OCI-LY1 (cell line): ENCODE measurements around the gene KLF17.

Source experiments
- H2AFZ ChIP-seq: fragments of 200-600 bp; sonication (generic), shearing (Covaris generic); 2 replicates; pipeline ENCODE4 v1.6.0; 2014; ENCODE audit warnings: antibody characterized with exemption, mild to moderate bottlenecking, low read length
- H3F3A ChIP-seq: fragments of 200-600 bp; sonication (generic), shearing (Covaris generic); 2 replicates; pipeline ENCODE4 v1.6.0; 2014; ENCODE audit warnings: mild to moderate bottlenecking, antibody characterized with exemption, low read length, moderate library complexity; ENCODE audit not compliant: insufficient read depth
- H3K27ac ChIP-seq: fragments of 200-600 bp; sonication (generic); 2 replicates; pipeline ENCODE4 v1.5.1; 2014; ENCODE audit warnings: low read length, mixed run types, mild to moderate bottlenecking, low read depth; ENCODE audit not compliant: poor library complexity, severe bottlenecking
- H3K27me3 ChIP-seq: fragments of 200-600 bp; sonication (generic); 2 replicates; pipeline ENCODE4 v1.6.0; 2014; ENCODE audit warnings: antibody characterized with exemption, mild to moderate bottlenecking, low read length, moderate library complexity; ENCODE audit not compliant: insufficient read depth
- H3K36me3 ChIP-seq: fragments of 200-600 bp; sonication (generic); 2 replicates; pipeline ENCODE4 v1.6.1; 2014; ENCODE audit warnings: mild to moderate bottlenecking, antibody characterized with exemption, low read length, moderate library complexity, mixed read lengths; ENCODE audit not compliant: insufficient read depth
- H3K4me1 ChIP-seq: fragments of 200-600 bp; sonication (generic); 2 replicates; pipeline ENCODE4 v1.5.1; 2014; ENCODE audit warnings: mild to moderate bottlenecking, low read length, moderate library complexity; ENCODE audit not compliant: insufficient read depth, severe bottlenecking
- H3K4me2 ChIP-seq: fragments of 200-600 bp; sonication (generic), shearing (Covaris generic); 2 replicates; pipeline ENCODE4 v1.6.1; 2014; ENCODE audit warnings: low read length
- H3K4me3 ChIP-seq: fragments of 200-600 bp; sonication (generic); 2 replicates; pipeline ENCODE4 v1.5.1; 2014; ENCODE audit warnings: low read length, low read depth, mild to moderate bottlenecking, mixed read lengths; ENCODE audit not compliant: poor library complexity, severe bottlenecking
- H3K79me2 ChIP-seq: fragments of 200-600 bp; shearing (Covaris generic); 2 replicates; pipeline ENCODE4 v1.6.1; 2016; ENCODE audit warnings: mixed run types, low read length, mixed read lengths; ENCODE audit not compliant: insufficient read depth
- H3K9ac ChIP-seq: fragments of 200-600 bp; sonication (generic), shearing (Covaris generic); 2 replicates; pipeline ENCODE4 v1.6.1; 2014; ENCODE audit warnings: mild to moderate bottlenecking, low read length, mixed read lengths
- H3K9me2 ChIP-seq: fragments of 200-600 bp; sonication (generic), shearing (Covaris generic); 2 replicates; pipeline ENCODE4 v1.6.1; 2014; ENCODE audit warnings: low read depth, mild to moderate bottlenecking, low read length, mixed read lengths
- H3K9me3 ChIP-seq: fragments of 200-600 bp; shearing (Covaris generic); 2 replicates; pipeline ENCODE4 v1.6.1; 2014; ENCODE audit warnings: low read length, mixed read lengths
- H4K20me1 ChIP-seq: fragments of 200-600 bp; sonication (generic), shearing (Covaris generic); 2 replicates; pipeline ENCODE4 v1.6.0; 2016; ENCODE audit warnings: mild to moderate bottlenecking, low read length; ENCODE audit not compliant: insufficient read depth
- CTCF ChIP-seq: fragments of 200-600 bp; sonication (generic), shearing (Covaris generic); IDR thresholded peaks from 2 replicates; pipeline ENCODE4 v1.5.1; 2017; ENCODE audit warnings: mild to moderate bottlenecking, antibody characterized with exemption, low read length, moderate library complexity, mixed read lengths
- EZH2 ChIP-seq: fragments of 200-600 bp; sonication (generic), shearing (Covaris generic); IDR thresholded peaks from 2 replicates; pipeline ENCODE4 v1.8.0; 2017; ENCODE audit warnings: borderline replicate concordance, mixed run types, mild to moderate bottlenecking, antibody characterized with exemption, low read length, moderate library complexity, mixed read lengths

The KLF17 gene

GRCh38 chr1:44100183-44100868, 18.3 kb upstream of the KLF17 start:
- Histone ChIP-seq H3K79me2 (no peaks in the 10 kb centered on the region), H2AFZ (no peak overlapping the region), H3K9ac (no peak overlapping the region), H3K27me3 (no peaks in the 10 kb centered on the region), H4K20me1 (no peaks in the 10 kb centered on the region), H3K4me2 (no peak overlapping the region), H3K4me1 (no peaks in the 10 kb centered on the region), H3F3A (no peaks in the 10 kb centered on the region), H3K36me3 (no peaks in the 10 kb centered on the region), H3K9me3 (no peaks in the 10 kb centered on the region), H3K9me2 (no peaks in the 10 kb centered on the region), H3K27ac (no peak overlapping the region), H3K4me3 (no peak overlapping the region)
- TF ChIP-seq EZH2 (no peak), CTCF (no peak)

DNA sequence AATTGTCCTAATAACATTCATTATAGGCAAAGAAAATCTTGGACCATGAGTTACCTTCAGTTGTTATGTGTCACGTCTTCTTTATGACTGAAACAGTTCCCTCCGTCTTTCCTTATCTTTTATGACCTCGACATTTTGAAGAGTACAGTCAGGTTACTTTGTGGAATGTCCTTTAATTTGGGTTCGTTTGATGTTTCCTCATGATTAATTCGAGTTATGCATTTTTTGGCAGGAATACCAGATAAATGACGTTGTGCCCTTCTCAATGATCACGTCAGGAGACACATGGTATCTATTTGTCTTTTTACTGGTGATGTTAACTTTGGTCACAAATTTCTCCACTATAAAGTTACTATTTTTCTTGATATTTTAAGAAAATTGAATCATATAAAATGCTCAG, 17.3 kb upstream of the KLF17 start:
- Histone ChIP-seq H3K4me3 (no peak overlapping the region), H3K36me3 (no peaks in the 10 kb centered on the region), H3F3A (no peaks in the 10 kb centered on the region), H4K20me1 (no peaks in the 10 kb centered on the region), H3K79me2 (no peaks in the 10 kb centered on the region), H3K9me2 (no peaks in the 10 kb centered on the region), H3K27ac (no peak overlapping the region), H3K4me1 (no peaks in the 10 kb centered on the region), H2AFZ (no peak overlapping the region), H3K9ac (no peak overlapping the region), H3K4me2 (no peak overlapping the region), H3K27me3 (no peaks in the 10 kb centered on the region), H3K9me3 (no peaks in the 10 kb centered on the region)
- TF ChIP-seq EZH2: no peak
- TF ChIP-seq CTCF: no peak

- Histone ChIP-seq H3K4me2 (no peak overlapping the region), H3K9ac (no peak overlapping the region), H3K79me2 (no peaks in the 10 kb centered on the region), H3K27me3 (no peaks in the 10 kb centered on the region), H3K4me1 (no peaks in the 10 kb centered on the region), H4K20me1 (no peaks in the 10 kb centered on the region), H3K36me3 (no peaks in the 10 kb centered on the region), H3K9me3 (no peaks in the 10 kb centered on the region), H2AFZ (no peak overlapping the region), H3K4me3 (no peak overlapping the region), H3K9me2 (no peaks in the 10 kb centered on the region), H3F3A (no peaks in the 10 kb centered on the region), H3K27ac (no peak overlapping the region)
- no peak for TF ChIP-seq CTCF
- TF ChIP-seq EZH2: no peak
These were observed 15.1 kb upstream of the KLF17 start for GRCh38 chr1:44103270-44104131.
